ENCODE measurements around the gene APOA4.

DNA sequence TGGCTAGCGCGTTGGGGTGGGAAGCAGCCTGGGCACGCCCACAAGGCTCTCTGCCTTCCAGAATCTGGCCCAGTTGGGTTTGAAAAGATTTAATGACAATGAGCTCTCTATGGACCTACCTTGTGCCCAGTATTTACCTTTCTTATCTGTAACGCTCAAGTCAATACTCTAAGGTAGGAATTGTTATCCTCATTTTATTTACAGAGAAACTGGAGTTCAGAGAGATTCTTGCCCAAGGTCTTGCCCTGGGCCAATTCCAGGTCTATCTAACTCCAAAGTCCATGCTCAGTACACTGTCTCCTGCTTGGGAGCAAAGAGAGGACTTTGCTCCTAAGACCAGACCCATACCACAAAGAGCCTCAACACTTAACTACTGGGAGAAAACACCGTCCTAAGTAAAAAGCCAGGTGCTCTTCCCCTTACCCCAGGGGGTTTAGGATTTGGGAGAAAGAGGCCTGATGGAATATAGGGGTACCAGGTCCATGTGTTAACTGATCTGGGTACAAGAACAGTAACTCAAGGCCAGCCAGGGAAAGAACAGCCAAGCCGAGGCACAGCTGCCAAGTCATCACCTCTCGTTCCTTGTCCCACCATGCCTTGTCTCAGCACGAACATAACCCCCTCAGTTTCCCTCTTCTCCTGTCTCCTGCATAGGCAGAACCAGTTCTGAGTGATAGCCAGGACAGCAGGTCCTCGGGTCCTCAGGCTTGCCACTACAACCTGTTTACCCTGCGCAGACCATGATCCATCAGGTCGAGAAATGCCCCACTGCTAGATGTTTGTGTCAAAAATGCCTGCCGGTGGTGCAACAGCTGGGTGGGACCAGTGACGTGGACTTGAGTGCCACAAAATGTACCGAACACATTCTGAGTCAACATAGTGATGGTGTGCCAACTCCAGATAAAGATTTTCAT lies 14.6 kb downstream of the APOA4 start:
- TF ChIP-seq, protein P1, sequence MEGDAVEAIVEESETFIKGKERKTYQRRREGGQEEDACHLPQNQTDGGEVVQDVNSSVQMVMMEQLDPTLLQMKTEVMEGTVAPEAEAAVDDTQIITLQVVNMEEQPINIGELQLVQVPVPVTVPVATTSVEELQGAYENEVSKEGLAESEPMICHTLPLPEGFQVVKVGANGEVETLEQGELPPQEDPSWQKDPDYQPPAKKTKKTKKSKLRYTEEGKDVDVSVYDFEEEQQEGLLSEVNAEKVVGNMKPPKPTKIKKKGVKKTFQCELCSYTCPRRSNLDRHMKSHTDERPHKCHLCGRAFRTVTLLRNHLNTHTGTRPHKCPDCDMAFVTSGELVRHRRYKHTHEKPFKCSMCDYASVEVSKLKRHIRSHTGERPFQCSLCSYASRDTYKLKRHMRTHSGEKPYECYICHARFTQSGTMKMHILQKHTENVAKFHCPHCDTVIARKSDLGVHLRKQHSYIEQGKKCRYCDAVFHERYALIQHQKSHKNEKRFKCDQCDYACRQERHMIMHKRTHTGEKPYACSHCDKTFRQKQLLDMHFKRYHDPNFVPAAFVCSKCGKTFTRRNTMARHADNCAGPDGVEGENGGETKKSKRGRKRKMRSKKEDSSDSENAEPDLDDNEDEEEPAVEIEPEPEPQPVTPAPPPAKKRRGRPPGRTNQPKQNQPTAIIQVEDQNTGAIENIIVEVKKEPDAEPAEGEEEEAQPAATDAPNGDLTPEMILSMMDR (IDR thresholded peaks at IDR 0.05): no peak
- TF ChIP-seq POLR2AphosphoS5 (IDR thresholded peaks at IDR 0.05) (no peak), EP300 (IDR thresholded peaks at IDR 0.05) (no peak), POLR2A (IDR thresholded peaks at IDR 0.05) (no peak)

Data from suprapubic skin (tissue), 4 donors.